ENCODE data around the gene NAP1L1. TPM values are rescaled to one million over a fixed set of nuclear protein-coding genes. Genes with fewer than 3 reads are reported as not detected.

Gene NAP1L1
- total RNA-seq, 2 experiments from 2014 or later = 434 to 655 TPM

DNA sequence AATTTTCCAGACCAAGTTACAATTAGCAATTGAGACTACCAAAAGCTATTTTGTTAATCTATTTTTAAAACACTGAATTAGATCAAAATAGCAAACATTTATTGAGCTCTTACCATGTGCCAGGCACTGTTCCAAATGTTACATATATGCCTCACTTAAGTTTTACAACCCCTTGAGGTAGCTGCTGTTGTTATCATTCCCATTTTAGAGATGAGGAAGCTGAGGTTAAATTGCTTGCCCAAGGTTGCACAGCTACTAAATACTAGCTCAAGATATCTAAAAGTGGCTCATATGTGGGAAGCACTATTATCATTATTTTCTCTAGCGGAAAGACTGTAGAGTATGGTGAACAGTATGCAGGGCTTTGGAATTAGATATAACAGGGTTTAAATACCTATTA, 19.5 kb upstream of the NAP1L1 start:
- H3K27ac Mint-ChIP-seq = no peak overlapping the region
- peaks cover 14% of the 10 kb centered on the region for H3K27me3 Mint-ChIP-seq
- no peak for DNase-seq
- no peak for ATAC-seq
- H3K9me3 Mint-ChIP-seq (ENCODE audit: low read depth) = no peaks in the 10 kb centered on the region
- no peak overlapping the region for H3K4me3 Mint-ChIP-seq
- H3K36me3 Mint-ChIP-seq = no peaks in the 10 kb centered on the region
- CTCF ChIA-PET = no interaction called here
- no peaks in the 10 kb centered on the region for H3K4me1 Mint-ChIP-seq

DNA sequence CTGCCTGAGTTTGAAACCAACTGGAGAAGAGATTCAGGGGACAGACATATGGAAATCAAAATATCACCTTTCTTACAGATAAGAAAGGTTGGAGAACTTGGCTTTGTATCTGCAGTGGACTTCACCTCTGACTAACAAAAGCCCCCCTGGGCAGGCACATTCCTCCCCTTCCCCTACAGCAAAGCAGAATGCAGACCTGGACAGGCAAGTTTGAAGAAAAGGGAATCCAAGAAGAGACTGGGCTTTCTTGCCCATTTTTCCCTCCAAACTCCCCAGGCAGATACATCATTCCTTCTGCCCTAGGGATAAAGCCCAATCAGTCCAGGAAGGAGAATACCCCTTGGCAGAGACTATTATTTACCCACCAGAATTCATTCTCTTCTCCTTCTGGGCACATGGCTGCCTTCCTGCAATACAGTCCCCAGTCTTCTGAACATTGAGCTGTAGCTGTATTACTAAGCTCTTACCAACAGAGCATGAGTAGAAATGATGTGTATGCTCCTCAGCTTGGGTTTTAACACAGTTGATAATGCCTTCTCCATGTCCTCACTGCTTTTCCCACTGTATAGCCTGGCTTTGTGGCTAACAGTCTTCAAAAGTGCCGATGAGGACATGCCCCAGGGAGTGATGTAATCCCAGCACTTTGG, 17.4 kb upstream of the NAP1L1 start:
- Mint-ChIP-seq H3K4me3 (no peak overlapping the region), H3K36me3 (no peaks in the 10 kb centered on the region), H3K9me3 (ENCODE audit: low read depth) (no peaks in the 10 kb centered on the region), H3K4me1 (no peaks in the 10 kb centered on the region), H3K27me3 (peaks cover 11% of the 10 kb centered on the region), H3K27ac (no peak overlapping the region)
- no peak for ATAC-seq
- DNase-seq = no peak
- CTCF ChIA-PET = no interaction called here

DNA sequence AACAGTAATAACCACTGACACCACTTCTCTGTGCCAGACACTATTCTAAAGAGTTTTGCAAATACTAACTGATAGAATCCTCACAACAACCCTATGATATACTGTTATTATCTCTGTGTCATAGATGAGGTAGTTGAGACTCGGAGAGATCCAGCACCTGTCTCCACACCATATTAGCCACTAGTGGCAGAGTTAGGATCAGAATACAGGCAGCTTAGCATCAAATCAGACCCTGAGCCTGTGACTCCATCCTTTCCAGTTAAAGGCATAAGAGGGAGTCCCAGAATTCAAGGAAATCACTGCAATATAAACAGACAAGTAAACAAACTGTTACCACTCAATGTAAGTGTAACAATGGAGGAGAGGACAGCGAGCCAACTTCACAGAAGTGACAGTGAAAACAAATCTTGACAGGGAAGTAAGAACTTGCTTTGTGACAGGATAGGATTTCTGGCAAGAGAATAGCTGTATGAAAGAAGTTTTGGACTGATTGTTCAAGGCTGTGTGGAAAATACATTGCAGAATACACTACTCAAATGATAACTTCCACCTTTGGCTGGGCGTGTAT, 11.7 kb upstream of the NAP1L1 start:
- Mint-ChIP-seq H3K27ac (no peak overlapping the region), H3K4me1 (no peaks in the 10 kb centered on the region), H3K27me3 (peaks cover 14% of the 10 kb centered on the region), H3K36me3 (no peaks in the 10 kb centered on the region), H3K9me3 (ENCODE audit: low read depth) (no peaks in the 10 kb centered on the region), H3K4me3 (no peak overlapping the region)
- no peak for ATAC-seq
- DNase-seq = no peak
- CTCF ChIA-PET = interaction anchor here (0.6 kb wide), 1 partner anchor 45 kb away, joined by 3 read pairs; no protein-coding TSS in a partner anchor

DNA sequence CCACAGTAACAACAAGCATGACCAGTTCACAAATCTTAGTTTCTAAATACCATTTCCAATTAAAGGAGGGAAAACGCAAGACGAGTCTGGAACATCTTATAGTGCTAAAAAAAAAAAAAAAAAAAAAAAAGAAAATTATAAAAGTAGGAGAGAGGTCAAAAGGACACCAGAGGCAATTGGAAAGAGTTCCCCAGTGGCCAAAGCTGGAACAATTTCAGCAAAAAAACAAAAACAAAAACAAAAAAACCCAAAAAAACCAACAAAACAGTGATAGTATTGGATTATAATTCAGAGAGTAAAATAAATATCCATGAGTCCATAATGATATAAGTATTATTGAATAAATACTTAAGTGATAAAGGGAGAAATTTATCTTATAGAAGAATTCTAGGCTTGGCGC, 10.3 kb upstream of the NAP1L1 start:
- peaks cover 14% of the 10 kb centered on the region for H3K27me3 Mint-ChIP-seq
- DNase-seq (no peak), ATAC-seq (no peak)
- H3K9me3 Mint-ChIP-seq (ENCODE audit: low read depth) = no peaks in the 10 kb centered on the region
- H3K27ac Mint-ChIP-seq = no peak overlapping the region
- H3K4me3 Mint-ChIP-seq = no peak overlapping the region
- CTCF ChIA-PET = no interaction called here
- H3K4me1 Mint-ChIP-seq = no peaks in the 10 kb centered on the region
- H3K36me3 Mint-ChIP-seq = no peaks in the 10 kb centered on the region

DNA sequence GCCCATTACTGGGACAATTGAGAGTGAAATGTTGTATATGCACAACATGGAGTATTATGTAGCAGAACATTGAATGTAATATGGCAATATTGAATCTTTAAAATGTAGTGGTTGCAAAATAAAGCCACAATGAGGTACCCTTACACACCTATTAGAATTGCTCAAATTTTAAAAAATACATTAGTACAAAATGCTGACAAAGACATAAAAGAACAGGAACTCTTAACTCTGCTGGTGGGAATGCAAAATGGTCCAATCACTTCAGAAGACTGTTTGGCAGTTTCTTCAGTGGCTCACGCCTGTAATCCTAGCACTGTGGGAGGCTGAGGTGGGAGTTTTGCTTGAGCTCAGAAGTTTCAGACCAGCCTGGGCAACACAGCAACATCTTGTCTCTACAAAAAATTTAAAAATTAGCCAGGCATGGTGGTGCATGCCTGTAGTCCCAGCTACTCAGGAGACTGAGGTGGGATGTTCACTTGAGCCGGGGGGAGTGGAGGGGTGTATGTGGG, 6.8 kb upstream of the NAP1L1 start:
- CTCF ChIA-PET = no interaction called here
- no peak for ATAC-seq

DNA sequence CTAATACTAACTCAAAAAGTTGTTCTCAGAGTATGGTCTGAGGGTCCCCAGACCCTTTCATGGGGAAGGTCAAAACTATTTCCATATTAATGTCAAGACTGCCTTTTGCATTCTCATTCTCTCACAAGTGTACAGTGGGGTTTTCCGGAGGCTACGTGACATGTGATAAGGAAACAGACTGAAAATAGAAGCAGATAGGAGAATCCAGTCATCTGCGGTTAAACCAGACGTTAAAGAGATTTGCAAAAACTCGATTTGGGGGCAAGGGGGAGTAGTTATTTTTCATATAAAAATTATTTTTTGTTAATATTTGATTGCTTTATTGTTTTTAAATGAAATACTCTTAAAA, 1.0 kb upstream of the NAP1L1 start:
- Mint-ChIP-seq H3K27me3 (no peaks in the 10 kb centered on the region), H3K4me1 (peaks cover 37% of the 10 kb centered on the region), H3K4me3 (peak overlapping the region; percentile 96), H3K27ac (peak overlapping the region; percentile 99), H3K9me3 (ENCODE audit: low read depth) (no peaks in the 10 kb centered on the region), H3K36me3 (peaks cover 16% of the 10 kb centered on the region)
- no peak for ATAC-seq
- CTCF ChIA-PET = interaction anchor here (0.8 to 2.8 kb wide), 4 partner anchors 16 to 263 kb away, joined by 3 to 10 read pairs (median 3); partner anchors contain the start of gene BBS10
- peak; percentile 62 for DNase-seq

More for the DNA sequence above, 6.8 kb upstream of the NAP1L1 start:
- H3K4me1 Mint-ChIP-seq = peaks cover 5% of the 10 kb centered on the region
- H3K27ac Mint-ChIP-seq = no peak overlapping the region
- no peak overlapping the region for H3K4me3 Mint-ChIP-seq
- no peaks in the 10 kb centered on the region for H3K36me3 Mint-ChIP-seq
- H3K27me3 Mint-ChIP-seq = peaks cover 14% of the 10 kb centered on the region
- no peak for DNase-seq
- H3K9me3 Mint-ChIP-seq (ENCODE audit: low read depth) = no peaks in the 10 kb centered on the region

DNA sequence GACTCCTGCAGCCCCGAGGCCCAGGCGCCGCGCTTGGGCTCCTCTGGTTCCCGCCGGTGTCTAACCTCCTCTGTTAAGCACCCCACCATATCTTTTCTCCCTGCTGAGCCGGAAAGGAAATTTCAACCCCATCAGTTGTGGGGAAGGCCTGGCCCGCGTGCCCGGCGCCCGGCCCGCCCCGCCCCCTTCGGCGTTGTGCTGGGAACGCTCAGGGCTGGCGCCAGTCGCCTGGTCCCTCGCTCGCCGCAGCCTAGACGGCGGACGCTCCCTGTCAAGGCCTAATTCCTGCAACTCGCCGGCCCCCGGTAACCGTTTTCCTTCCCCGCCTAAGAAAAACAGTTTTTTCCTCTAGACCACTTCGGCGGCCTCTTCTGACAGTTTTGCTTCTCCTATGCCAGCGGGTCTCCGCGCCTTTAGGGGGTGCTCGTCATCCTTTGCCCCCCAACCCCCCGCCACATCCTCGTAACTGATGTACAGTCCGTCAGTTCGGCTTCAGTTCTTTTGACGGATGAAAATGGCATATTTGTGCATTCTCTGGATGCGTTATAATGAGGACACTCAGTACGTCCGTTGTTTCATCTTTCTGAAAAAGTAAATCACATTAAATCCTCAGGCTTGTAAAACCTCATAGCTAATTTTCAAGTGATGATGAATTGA, 506 bp upstream of the NAP1L1 start:
- H3K27ac Mint-ChIP-seq = peak overlapping the region; percentile 99
- H3K4me1 Mint-ChIP-seq = peaks cover 40% of the 10 kb centered on the region
- peaks cover 19% of the 10 kb centered on the region for H3K36me3 Mint-ChIP-seq
- DNase-seq (peak; percentile 82), ATAC-seq (peak; percentile 62)
- CTCF ChIA-PET = interaction anchor here (0.8 to 2.8 kb wide), 5 partner anchors 15 to 600 kb away, joined by 3 to 10 read pairs (median 3); partner anchors contain the start of gene BBS10
- H3K27me3 Mint-ChIP-seq = no peaks in the 10 kb centered on the region
- no peaks in the 10 kb centered on the region for H3K9me3 Mint-ChIP-seq (ENCODE audit: low read depth)
- H3K4me3 Mint-ChIP-seq = peak overlapping the region; percentile 96

DNA sequence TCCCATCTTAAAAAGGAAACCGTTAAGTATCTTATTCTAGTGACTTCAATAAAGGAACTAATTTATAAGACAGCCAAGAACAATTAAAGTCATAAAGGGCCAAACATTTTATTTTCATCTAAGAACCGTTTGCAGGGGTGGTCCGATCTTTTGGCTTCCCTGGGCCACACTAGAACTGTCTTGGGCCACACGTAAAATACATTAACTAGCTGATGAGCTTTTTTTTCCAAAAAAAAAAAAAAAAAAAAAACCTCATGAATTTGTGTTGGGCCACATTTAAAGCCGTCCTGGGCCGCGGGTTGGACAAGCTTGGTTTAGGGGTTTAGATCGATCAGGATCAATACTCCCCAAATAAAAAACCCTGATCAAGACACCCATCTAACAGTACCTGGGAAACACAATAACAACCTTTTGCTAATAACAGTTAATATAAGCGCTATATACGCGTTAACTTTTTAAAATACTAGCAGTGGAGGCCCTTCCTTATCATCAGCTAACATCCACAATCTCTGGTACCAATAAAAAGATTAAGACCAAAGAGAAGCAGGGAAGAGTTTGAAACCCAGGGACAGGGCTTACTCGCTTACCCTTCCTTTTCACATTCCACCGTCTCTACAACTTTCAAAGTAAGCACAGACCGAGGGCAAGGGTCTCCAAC, 1.1 kb downstream of the NAP1L1 start:
- ATAC-seq (no peak), DNase-seq (no peak)
- Mint-ChIP-seq H3K27ac (peak overlapping the region; percentile 99), H3K4me1 (peaks cover 55% of the 10 kb centered on the region), H3K27me3 (no peaks in the 10 kb centered on the region), H3K36me3 (peaks cover 33% of the 10 kb centered on the region), H3K9me3 (ENCODE audit: low read depth) (peaks cover 5% of the 10 kb centered on the region), H3K4me3 (peak overlapping the region; percentile 96)
- CTCF ChIA-PET = interaction anchor here (0.7 to 2.8 kb wide), 5 partner anchors 9 to 598 kb away, joined by 3 to 10 read pairs (median 4); partner anchors contain the start of gene BBS10

DNA sequence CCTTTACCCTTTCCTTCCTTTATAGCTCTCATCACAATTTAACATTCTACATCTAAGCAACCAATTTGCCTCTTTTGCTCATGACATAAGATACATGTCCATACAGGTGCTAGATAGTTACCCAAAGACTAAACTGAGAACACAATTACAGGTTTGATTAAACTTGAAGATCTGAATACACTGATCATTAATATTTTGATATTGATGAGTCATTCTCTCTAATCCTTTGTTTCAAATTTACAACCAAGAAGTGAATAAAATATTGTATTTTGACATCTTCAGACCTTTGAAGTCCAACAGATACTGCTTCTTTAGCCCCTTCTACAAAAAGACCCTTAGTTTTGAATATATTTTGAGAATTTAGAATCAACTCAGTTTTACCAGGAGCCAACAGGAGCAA, 2.6 kb downstream of the NAP1L1 start:
- Mint-ChIP-seq H3K4me1 (peaks cover 63% of the 10 kb centered on the region), H3K4me3 (peak overlapping the region; percentile 34), H3K27me3 (no peaks in the 10 kb centered on the region), H3K9me3 (ENCODE audit: low read depth) (peaks cover 5% of the 10 kb centered on the region), H3K27ac (no peak overlapping the region), H3K36me3 (peaks cover 42% of the 10 kb centered on the region)
- CTCF ChIA-PET = interaction anchor here (1.0 to 1.2 kb wide), 4 partner anchors 13 to 45 kb away, joined by 3 to 4 read pairs (median 3); no protein-coding TSS in a partner anchor
- DNase-seq (no peak), ATAC-seq (no peak)

DNA sequence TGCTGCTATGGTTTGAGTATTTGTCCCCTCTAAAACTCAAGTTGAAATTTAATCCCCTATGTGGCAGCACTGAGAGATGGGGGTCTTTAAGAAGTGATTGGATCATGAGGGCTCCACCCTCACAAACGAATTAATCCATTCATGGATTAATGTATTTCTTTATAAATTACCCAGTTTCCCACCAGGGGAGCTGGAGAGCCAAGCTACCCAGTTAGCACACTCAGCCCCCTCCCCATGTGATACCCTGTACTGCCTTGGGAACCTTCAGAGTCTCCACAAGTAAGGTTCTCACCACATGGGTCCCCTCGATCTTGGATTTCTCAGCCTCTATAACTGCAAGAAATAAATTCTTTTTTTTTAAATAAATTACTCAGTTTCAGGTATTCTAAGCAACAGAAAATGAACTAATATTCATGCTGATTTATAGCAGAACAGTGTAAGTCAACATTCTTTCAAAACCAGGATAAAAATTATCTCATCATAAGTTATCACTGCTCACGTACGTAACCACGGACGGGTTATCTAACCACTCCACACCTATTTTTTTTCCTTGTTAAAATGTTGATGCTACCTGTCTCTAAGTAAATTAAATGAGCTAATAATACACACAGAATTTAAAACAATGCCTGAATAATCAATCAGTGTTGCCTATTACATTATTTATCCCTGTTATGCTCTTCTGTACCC, 3.6 kb downstream of the NAP1L1 start:
- H3K27ac Mint-ChIP-seq = peak overlapping the region; percentile 13
- ATAC-seq (no peak), DNase-seq (no peak)
- H3K27me3 Mint-ChIP-seq = no peaks in the 10 kb centered on the region
- H3K9me3 Mint-ChIP-seq (ENCODE audit: low read depth) = peaks cover 5% of the 10 kb centered on the region
- peaks cover 64% of the 10 kb centered on the region for H3K4me1 Mint-ChIP-seq
- peaks cover 46% of the 10 kb centered on the region for H3K36me3 Mint-ChIP-seq
- CTCF ChIA-PET = interaction anchor here (1.2 to 2.0 kb wide), 3 partner anchors 13 to 690 kb away, joined by 4 read pairs; partner anchors contain the start of gene GLIPR1L2
- H3K4me3 Mint-ChIP-seq = no peak overlapping the region

DNA sequence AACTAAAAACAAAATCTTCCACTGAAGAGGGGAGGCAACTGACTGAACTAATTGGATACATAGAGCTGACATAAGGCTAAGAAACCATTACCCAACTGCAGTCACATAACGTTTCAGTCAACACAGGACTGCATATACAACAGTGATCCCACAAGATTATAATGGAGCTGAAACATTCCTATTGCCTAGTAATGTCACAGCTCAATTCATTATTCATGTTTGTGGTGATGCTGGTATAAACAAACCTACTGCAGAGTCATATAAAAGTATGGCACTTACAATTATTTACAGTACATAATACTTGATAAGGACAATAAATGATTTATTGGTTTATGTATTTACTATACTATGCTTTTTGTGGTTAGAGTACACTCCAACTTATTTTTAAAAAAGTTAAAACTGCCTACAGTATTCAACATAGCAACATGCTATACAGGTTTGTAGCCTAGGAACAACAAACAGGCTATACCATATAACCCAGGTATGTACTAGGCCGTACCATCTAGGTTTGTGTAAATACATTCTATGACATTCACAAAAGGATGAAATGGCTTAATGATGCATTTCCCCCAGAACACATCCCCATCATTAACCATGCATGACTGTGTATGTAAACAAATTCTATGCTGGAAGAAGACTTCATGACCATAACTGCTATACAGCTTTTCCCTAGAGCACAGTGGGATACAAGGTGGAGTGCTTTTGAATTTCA, 4.3 kb downstream of the NAP1L1 start:
- peaks cover 61% of the 10 kb centered on the region for H3K4me1 Mint-ChIP-seq
- no peak for ATAC-seq
- CTCF ChIA-PET = interaction anchor here (1.2 to 2.0 kb wide), 2 partner anchors 16 to 689 kb away, joined by 4 read pairs; partner anchors contain the start of gene GLIPR1L2
- peaks cover 5% of the 10 kb centered on the region for H3K9me3 Mint-ChIP-seq (ENCODE audit: low read depth)
- DNase-seq = no peak
- H3K4me3 Mint-ChIP-seq = no peak overlapping the region
- H3K36me3 Mint-ChIP-seq = peaks cover 48% of the 10 kb centered on the region
- peak overlapping the region; percentile 21 for H3K27ac Mint-ChIP-seq
- H3K27me3 Mint-ChIP-seq = no peaks in the 10 kb centered on the region

DNA sequence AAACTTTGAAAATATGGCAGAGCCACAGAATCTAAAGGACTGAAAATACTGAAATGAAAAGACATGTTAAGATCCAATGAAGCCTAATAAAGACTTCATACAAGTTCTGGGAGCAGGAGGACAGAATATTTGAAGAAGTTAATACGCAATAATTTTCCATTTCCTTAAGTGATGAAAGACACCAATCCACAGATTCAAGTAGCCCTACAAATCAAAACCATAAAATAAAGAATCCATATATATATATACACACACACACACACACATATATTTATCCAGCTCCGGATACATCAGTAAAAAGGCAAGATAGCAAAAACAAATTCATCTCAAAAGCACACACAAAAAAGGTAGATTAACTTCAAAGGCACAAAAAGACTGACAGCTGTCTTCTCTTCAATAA, 5.7 kb downstream of the NAP1L1 start:
- Mint-ChIP-seq H3K4me3 (no peak overlapping the region), H3K9me3 (ENCODE audit: low read depth) (peaks cover 5% of the 10 kb centered on the region), H3K27me3 (no peaks in the 10 kb centered on the region), H3K27ac (no peak overlapping the region), H3K36me3 (peaks cover 56% of the 10 kb centered on the region), H3K4me1 (peaks cover 70% of the 10 kb centered on the region)
- no peak for DNase-seq
- no peak for ATAC-seq
- CTCF ChIA-PET = interaction anchor here (1.3 to 2.0 kb wide), 2 partner anchors 552 to 688 kb away, joined by 3 to 4 read pairs; partner anchors contain the start of gene GLIPR1L2

Data from activated CD8-positive, alpha-beta memory T cell treated with anti-CD3 and anti-CD28 coated beads, Interleukin-2, amount 10 ng/mL, durations not matched to agents 7 days and 5 days (primary cell).